Endothelial cell of umbilical vein (primary cell): Measurements from ENCODE around the gene SLCO2B1.

ENCODE experiments used
- CTCF ChIP-seq, 2 donors: IDR thresholded peaks; 1 replicate in 1 of 2; 2 replicates in 1 of 2; pipeline ENCODE4 v1.5.1; 2011; ENCODE audit warnings: low read length in 2 of 2, mild to moderate bottlenecking in 2 of 2, moderate library complexity in 2 of 2, control low read depth in 1 of 2, inconsistent platforms in 1 of 2, low read depth in 1 of 2; ENCODE audit not compliant: insufficient read depth in 1 of 2; ENCODE audit errors: extremely low read depth in 1 of 2
- EZH2 ChIP-seq: IDR thresholded peaks from 2 replicates; pipeline ENCODE4 v1.6.1; 2012; ENCODE audit warnings: borderline replicate concordance, low read depth, mild to moderate bottlenecking, moderate library complexity, low read length, inconsistent platforms; ENCODE audit not compliant: severe bottlenecking
- JUN ChIP-seq: IDR thresholded peaks from 2 replicates; pipeline ENCODE4 v1.6.1; 2011; ENCODE audit warnings: borderline replicate concordance, low read depth; ENCODE audit not compliant: insufficient read length, insufficient read depth
- MAX ChIP-seq: IDR thresholded peaks from 2 replicates; pipeline ENCODE4 v1.6.1; 2011; ENCODE audit not compliant: insufficient read depth, insufficient read length
- POLR2A ChIP-seq: IDR thresholded peaks from 2 replicates; pipeline ENCODE4 v1.6.1; 2012; ENCODE audit warnings: low read depth, mild to moderate bottlenecking, control low read depth, low read length
- POLR2AphosphoS5 ChIP-seq: IDR thresholded peaks from 2 replicates; pipeline ENCODE4 v1.6.1; 2012; ENCODE audit warnings: low read depth, mild to moderate bottlenecking, control low read depth, low read length, moderate library complexity; ENCODE audit not compliant: insufficient read depth

- no peak for TF ChIP-seq CTCF (IDR thresholded peaks at IDR 0.05; ENCODE audit: extremely low read depth in 1 of 2, insufficient read depth in 1 of 2, low read depth in 1 of 2, low read length in 2 of 2)
- TF ChIP-seq POLR2A, result no peak
- TF ChIP-seq JUN, result no peak
- no peak for TF ChIP-seq EZH2
- no peak for TF ChIP-seq POLR2AphosphoS5
- no peak for TF ChIP-seq MAX
Observed at GRCh38 chr11:75197512-75198277, 46.8 kb downstream of the SLCO2B1 start.
